MM.1S (cell line): ENCODE data around the gene RBM4.

Source experiments
- DNase-seq: peaks from one replicate; pipeline ENCODE4 v3.0.0-alpha.2; 2015
- H2AFZ ChIP-seq: fragments of 300-600 bp; sonication (generic); 2 replicates; pipeline ENCODE4 v1.6.0; 2016; ENCODE audit warnings: antibody characterized with exemption, low read length
- H3F3A ChIP-seq: fragments of 300-600 bp; sonication (generic); 2 replicates; pipeline ENCODE4 v1.6.1; 2016; ENCODE audit warnings: mild to moderate bottlenecking, antibody characterized with exemption, low read length, moderate library complexity, mixed read lengths; ENCODE audit not compliant: insufficient read depth
- H3K27ac ChIP-seq: fragments of 300-600 bp; sonication (generic); 2 replicates; pipeline ENCODE4 v1.5.1; 2016; ENCODE audit warnings: mild to moderate bottlenecking, low read length
- H3K27me3 ChIP-seq: fragments of 300-600 bp; sonication (generic); replicated peaks from 2 replicates; pipeline ENCODE4 v1.6.0; 2016; ENCODE audit warnings: low read length; ENCODE audit not compliant: insufficient read depth
- H3K36me3 ChIP-seq: fragments of 300-600 bp; sonication (generic); replicated peaks from 2 replicates; pipeline ENCODE4 v1.6.1; 2016; ENCODE audit warnings: mild to moderate bottlenecking, low read length, mixed read lengths; ENCODE audit not compliant: insufficient read depth
- H3K4me1 ChIP-seq: fragments of 300-600 bp; sonication (generic); 2 replicates; pipeline ENCODE4 v1.6.1; 2016; ENCODE audit warnings: low read length, mixed read lengths
- H3K4me2 ChIP-seq: fragments of 300-600 bp; sonication (generic); 2 replicates; pipeline ENCODE4 v1.6.0; 2016; ENCODE audit warnings: low read depth, low read length
- H3K4me3 ChIP-seq: fragments of 300-600 bp; sonication (generic); 2 replicates; pipeline ENCODE4 v1.5.1; 2016; ENCODE audit warnings: low read length, mixed read lengths
- H3K79me2 ChIP-seq: fragments of 300-600 bp; sonication (generic); 2 replicates; pipeline ENCODE4 v1.6.1; 2016; ENCODE audit warnings: mixed run types, low read length, mixed read lengths
- H3K9ac ChIP-seq: fragments of 300-600 bp; sonication (generic); 2 replicates; pipeline ENCODE4 v1.6.1; 2016; ENCODE audit warnings: low read length, mixed read lengths
- H3K9me2 ChIP-seq: fragments of 300-600 bp; sonication (generic); replicated peaks from 2 replicates; pipeline ENCODE4 v1.6.1; 2016; ENCODE audit warnings: mild to moderate bottlenecking, low read length, mixed read lengths; ENCODE audit not compliant: insufficient read depth
- H3K9me3 ChIP-seq: fragments of 300-600 bp; sonication (generic); replicated peaks from 2 replicates; pipeline ENCODE4 v1.6.1; 2016; ENCODE audit warnings: mild to moderate bottlenecking, low read length, mixed read lengths; ENCODE audit not compliant: insufficient read depth
- H4K20me1 ChIP-seq: fragments of 300-600 bp; sonication (generic); 2 replicates; pipeline ENCODE4 v1.6.1; 2016; ENCODE audit warnings: mild to moderate bottlenecking, low read length, moderate library complexity, mixed read lengths; ENCODE audit not compliant: insufficient read depth
- EZH2 ChIP-seq: fragments of 300-600 bp; sonication (generic); optimal IDR thresholded peaks from 2 replicates; pipeline ENCODE3; 2017; ENCODE audit warnings: low read depth, mild to moderate bottlenecking, antibody characterized with exemption, low read length, mixed read lengths
- EZH2phosphoT487 ChIP-seq: fragments of 300-600 bp; sonication (generic); IDR thresholded peaks from 2 replicates; pipeline ENCODE4 v1.6.1; 2018; ENCODE audit warnings: antibody characterized with exemption, low read length
- TF ChIP-seq, protein P1 (sequence below): fragments of 300-600 bp; sonication (generic); IDR thresholded peaks from 2 replicates; pipeline ENCODE4 v1.5.1; 2016; ENCODE audit warnings: antibody characterized with exemption, low read length, mixed read lengths

Gene RBM4

DNA sequence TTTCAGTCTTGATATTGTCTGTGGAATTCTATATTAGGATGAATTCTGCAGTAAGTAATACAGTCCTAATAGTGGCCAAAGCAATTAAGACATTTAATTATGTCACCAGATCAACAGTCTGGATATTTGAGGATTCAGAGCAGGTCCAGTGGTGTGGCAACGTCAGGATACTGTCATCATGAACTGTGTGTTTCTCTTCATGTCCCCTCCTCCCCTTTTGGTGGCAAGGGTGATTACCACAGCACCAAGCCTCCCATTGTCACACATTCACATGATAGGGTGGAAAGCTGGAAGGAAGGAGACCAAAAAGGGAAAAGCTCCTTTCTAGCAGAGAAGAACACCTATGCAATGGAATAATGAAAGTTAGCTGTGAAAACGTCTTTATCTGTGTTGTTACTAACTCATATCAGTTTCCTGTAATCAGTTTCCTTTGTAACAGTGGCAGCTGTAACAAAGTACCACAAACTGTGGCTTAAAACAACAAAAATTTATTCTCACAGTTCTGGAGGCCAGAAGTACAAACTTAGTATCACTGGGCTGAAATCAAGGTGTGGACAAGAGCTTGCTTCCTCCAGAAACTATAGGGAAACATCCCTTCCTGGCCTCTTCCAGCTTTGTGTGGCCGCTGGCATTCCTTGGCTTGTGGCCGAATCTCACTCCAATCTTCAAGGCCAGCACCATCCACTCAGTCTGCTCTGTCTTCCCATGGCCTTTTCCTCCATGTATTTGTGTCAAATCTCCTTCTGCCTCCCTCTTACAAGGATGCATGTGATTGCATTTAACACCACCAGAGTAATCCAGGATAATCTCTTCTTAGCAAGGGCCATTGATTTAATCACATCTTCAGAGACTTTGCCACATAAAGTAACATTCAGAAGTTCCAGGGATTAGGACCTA, 28.5 kb upstream of the RBM4 start:
- TF ChIP-seq EZH2phosphoT487: no peak
- no peak for TF ChIP-seq EZH2
- TF ChIP-seq, protein P1, sequence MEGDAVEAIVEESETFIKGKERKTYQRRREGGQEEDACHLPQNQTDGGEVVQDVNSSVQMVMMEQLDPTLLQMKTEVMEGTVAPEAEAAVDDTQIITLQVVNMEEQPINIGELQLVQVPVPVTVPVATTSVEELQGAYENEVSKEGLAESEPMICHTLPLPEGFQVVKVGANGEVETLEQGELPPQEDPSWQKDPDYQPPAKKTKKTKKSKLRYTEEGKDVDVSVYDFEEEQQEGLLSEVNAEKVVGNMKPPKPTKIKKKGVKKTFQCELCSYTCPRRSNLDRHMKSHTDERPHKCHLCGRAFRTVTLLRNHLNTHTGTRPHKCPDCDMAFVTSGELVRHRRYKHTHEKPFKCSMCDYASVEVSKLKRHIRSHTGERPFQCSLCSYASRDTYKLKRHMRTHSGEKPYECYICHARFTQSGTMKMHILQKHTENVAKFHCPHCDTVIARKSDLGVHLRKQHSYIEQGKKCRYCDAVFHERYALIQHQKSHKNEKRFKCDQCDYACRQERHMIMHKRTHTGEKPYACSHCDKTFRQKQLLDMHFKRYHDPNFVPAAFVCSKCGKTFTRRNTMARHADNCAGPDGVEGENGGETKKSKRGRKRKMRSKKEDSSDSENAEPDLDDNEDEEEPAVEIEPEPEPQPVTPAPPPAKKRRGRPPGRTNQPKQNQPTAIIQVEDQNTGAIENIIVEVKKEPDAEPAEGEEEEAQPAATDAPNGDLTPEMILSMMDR: no peak
- Histone ChIP-seq H3K9me2 (no peaks in the 10 kb centered on the region), H3K4me2 (no peak overlapping the region), H3K79me2 (no peaks in the 10 kb centered on the region), H3K27me3 (no peaks in the 10 kb centered on the region), H4K20me1 (no peaks in the 10 kb centered on the region), H3F3A (no peaks in the 10 kb centered on the region), H3K9me3 (no peaks in the 10 kb centered on the region), H3K4me3 (no peak overlapping the region), H3K4me1 (no peaks in the 10 kb centered on the region), H3K9ac (no peak overlapping the region), H3K27ac (no peak overlapping the region), H3K36me3 (no peaks in the 10 kb centered on the region), H2AFZ (no peak overlapping the region)
- DNase-seq: no peak

DNA sequence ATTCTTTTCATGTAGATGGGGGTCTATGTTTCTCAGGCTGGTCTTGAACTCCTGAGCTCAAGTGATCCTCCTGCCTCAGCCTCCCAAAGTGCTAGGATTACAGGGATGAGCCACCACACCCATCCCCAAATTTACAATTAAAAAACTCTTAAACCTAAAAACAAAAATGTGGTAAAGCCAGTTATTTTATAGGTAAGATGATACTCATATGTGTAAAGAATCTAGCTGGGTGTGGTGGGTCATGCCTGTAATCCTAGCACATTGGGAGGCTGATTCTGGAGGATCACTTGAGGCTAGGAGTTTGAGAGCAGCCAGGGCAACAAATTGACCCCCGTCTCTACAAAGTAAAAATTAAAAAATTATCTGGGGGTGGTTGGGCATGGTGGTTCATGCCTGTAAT, 26.0 kb upstream of the RBM4 start:
- Histone ChIP-seq H3K4me2 (no peak overlapping the region), H3K4me1 (no peaks in the 10 kb centered on the region), H3K79me2 (peaks cover 22% of the 10 kb centered on the region)

DNA sequence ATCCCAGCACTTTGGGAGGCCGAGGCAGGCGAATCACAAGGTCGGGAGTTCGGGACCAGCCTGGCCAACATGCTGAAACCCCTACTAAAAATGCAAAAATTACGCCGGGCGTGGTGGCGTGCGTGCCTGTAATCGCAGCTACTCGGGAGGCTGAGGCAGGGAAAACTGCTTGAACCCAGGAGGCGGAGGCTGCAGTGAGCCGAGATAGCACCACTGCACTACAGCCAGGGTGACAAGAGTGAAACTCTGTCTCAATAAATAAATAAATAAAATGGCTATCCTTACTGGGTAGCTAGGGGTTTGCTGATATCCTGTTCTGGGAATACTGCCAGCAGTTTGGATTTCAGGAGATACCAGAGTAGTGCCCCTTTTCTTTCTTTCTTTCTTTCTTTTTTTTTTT, 24.4 kb upstream of the RBM4 start:
- TF ChIP-seq, protein P1: no peak
- TF ChIP-seq EZH2phosphoT487: no peak
- no peak for TF ChIP-seq EZH2
- Histone ChIP-seq H3K9me2 (no peaks in the 10 kb centered on the region), H3K4me3 (no peak overlapping the region), H3K9ac (no peak overlapping the region), H3K4me2 (no peak overlapping the region), H3K9me3 (no peaks in the 10 kb centered on the region), H3K27ac (no peak overlapping the region), H3K36me3 (0 out of 2 replicates have a peak, but pooled peaks cover 3% of the 10 kb centered on the region), H2AFZ (no peak overlapping the region), H3F3A (peaks cover 18% of the 10 kb centered on the region), H3K4me1 (peaks cover 8% of the 10 kb centered on the region; the same call in 1 of the 2 replicates), H3K79me2 (peaks cover 38% of the 10 kb centered on the region), H3K27me3 (no peaks in the 10 kb centered on the region), H4K20me1 (peaks cover 22% of the 10 kb centered on the region)
- no peak for DNase-seq

More for the DNA sequence above, 26.0 kb upstream of the RBM4 start:
- Histone ChIP-seq H2AFZ (no peak overlapping the region), H3F3A (peaks cover 2% of the 10 kb centered on the region), H3K4me3 (no peak overlapping the region), H3K9me2 (no peaks in the 10 kb centered on the region), H4K20me1 (peaks cover 6% of the 10 kb centered on the region), H3K36me3 (0 out of 2 replicates have a peak, but pooled peaks cover under 1% of the 10 kb centered on the region), H3K9me3 (no peaks in the 10 kb centered on the region), H3K27me3 (no peaks in the 10 kb centered on the region), H3K27ac (no peak overlapping the region), H3K9ac (no peak overlapping the region)
- no peak for DNase-seq
- TF ChIP-seq, protein P1: no peak
- TF ChIP-seq EZH2phosphoT487 (no peak), EZH2 (no peak)
